Stimulated activated CD8-positive, alpha-beta memory T cell treated with anti-CD3 and anti-CD28 coated beads, Interleukin-12 subunit alpha, Interleukin-12 subunit beta, amount 100 ng/mL, for 4 hours (primary cell): Measurements from ENCODE around the gene MIB2.
"Not testable (repeated sequence)": the region's sequence is repeated elsewhere in the genome, so short reads cannot be mapped to it uniquely, and the experiment has no call there.

Source experiments
- DNase-seq: peaks from one replicate; pipeline ENCODE4 v3.0.0-alpha.2; 2020; ENCODE audit warnings: low read depth

Gene MIB2

GRCh38 chr1:1627261-1627828, 12.0 kb downstream of the MIB2 start:
- no peak for DNase-seq

GRCh38 chr1:1627829-1628753, 12.8 kb downstream of the MIB2 start:
- DNase-seq = no peak

- no peak for DNase-seq
Observed at GRCh38 chr1:1628754-1629429, 13.6 kb downstream of the MIB2 start.

GRCh38 chr1:1629430-1630190, 14.3 kb downstream of the MIB2 start:
- DNase-seq = peak; percentile 80

- peak; percentile 94 for DNase-seq
Observed at GRCh38 chr1:1630191-1630964, 15.1 kb downstream of the MIB2 start.

- no peak for DNase-seq
Observed at GRCh38 chr1:1630965-1631781, 15.9 kb downstream of the MIB2 start.

- no peak for DNase-seq
Observed at GRCh38 chr1:1631782-1632420, 16.6 kb downstream of the MIB2 start, which contains the start of gene MMP23B. TSS of gene MMP23B (plus strand) at chr1:1632173. CDS start at chr1:1632219, 46 bp downstream.

GRCh38 chr1:1633409-1633808, 18.1 kb downstream of the MIB2 start:
- DNase-seq = not testable (repeated sequence)

- not testable (repeated sequence) for DNase-seq
Observed at GRCh38 chr1:1634613-1635012, 19.3 kb downstream of the MIB2 start.

GRCh38 chr1:1636621-1637478, 21.6 kb downstream of the MIB2 start:
- DNase-seq = not testable (repeated sequence)

- DNase-seq = not testable (repeated sequence)
Observed at GRCh38 chr1:1637479-1637875, 22.2 kb downstream of the MIB2 start.

- not testable (repeated sequence) for DNase-seq
Observed at GRCh38 chr1:1638528-1638927, 23.2 kb downstream of the MIB2 start.

- not testable (repeated sequence) for DNase-seq
Observed at GRCh38 chr1:1639368-1639767, 24.1 kb downstream of the MIB2 start.

GRCh38 chr1:1640081-1640480, 24.8 kb downstream of the MIB2 start:
- DNase-seq = not testable (repeated sequence)

- DNase-seq = not testable (repeated sequence)
Observed at GRCh38 chr1:1640711-1641461, 25.6 kb downstream of the MIB2 start.

GRCh38 chr1:1646326-1646725, 31.0 kb downstream of the MIB2 start:
- not testable (repeated sequence) for DNase-seq

GRCh38 chr1:1647567-1648241, 32.4 kb downstream of the MIB2 start:
- DNase-seq = not testable (repeated sequence)
